ENCODE data around the gene TAS1R3.

GRCh38 chr1:1326075-1326605 is 4.9 kb upstream of the TAS1R3 start:
- TF ChIP-seq, protein P1, sequence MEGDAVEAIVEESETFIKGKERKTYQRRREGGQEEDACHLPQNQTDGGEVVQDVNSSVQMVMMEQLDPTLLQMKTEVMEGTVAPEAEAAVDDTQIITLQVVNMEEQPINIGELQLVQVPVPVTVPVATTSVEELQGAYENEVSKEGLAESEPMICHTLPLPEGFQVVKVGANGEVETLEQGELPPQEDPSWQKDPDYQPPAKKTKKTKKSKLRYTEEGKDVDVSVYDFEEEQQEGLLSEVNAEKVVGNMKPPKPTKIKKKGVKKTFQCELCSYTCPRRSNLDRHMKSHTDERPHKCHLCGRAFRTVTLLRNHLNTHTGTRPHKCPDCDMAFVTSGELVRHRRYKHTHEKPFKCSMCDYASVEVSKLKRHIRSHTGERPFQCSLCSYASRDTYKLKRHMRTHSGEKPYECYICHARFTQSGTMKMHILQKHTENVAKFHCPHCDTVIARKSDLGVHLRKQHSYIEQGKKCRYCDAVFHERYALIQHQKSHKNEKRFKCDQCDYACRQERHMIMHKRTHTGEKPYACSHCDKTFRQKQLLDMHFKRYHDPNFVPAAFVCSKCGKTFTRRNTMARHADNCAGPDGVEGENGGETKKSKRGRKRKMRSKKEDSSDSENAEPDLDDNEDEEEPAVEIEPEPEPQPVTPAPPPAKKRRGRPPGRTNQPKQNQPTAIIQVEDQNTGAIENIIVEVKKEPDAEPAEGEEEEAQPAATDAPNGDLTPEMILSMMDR (IDR thresholded peaks at IDR 0.05; ENCODE audit: low read depth, low read length, poor library complexity, severe bottlenecking): no peak
- no peak for TF ChIP-seq EZH2phosphoT487 (IDR thresholded peaks at IDR 0.05; ENCODE audit: borderline replicate concordance, low read length)

Measured in DOHH2 (cell line).